ENCODE measurements around the gene SELENOP.

Gene SELENOP

DNA sequence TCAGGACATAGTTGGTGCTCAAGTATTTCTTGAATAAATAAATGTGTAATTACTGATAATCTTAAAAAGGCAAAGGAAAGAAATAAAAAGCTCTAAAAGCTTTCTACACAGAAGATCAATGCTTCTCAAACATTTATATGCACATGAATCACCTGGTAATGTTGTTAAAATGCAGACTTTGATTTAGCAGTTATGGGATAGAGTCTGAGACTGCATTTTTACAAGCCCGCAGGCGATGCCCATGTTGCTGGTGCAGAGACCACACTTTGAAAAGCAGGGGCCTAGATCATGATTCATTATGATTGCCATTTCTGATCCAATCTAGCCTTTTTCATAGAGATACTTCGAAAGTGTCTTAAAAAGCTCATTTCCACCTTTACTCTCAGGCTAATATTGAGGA is 58.6 kb downstream of the SELENOP start:
- Mint-ChIP-seq H3K27ac (no peak overlapping the region), H3K4me3 (no peak overlapping the region), H3K27me3 (ENCODE audit: low read depth) (no peaks in the 10 kb centered on the region), H3K36me3 (ENCODE audit: low read depth) (no peaks in the 10 kb centered on the region), H3K9me3 (no peaks in the 10 kb centered on the region), H3K4me1 (no peaks in the 10 kb centered on the region)
- TF ChIP-seq, protein P1, sequence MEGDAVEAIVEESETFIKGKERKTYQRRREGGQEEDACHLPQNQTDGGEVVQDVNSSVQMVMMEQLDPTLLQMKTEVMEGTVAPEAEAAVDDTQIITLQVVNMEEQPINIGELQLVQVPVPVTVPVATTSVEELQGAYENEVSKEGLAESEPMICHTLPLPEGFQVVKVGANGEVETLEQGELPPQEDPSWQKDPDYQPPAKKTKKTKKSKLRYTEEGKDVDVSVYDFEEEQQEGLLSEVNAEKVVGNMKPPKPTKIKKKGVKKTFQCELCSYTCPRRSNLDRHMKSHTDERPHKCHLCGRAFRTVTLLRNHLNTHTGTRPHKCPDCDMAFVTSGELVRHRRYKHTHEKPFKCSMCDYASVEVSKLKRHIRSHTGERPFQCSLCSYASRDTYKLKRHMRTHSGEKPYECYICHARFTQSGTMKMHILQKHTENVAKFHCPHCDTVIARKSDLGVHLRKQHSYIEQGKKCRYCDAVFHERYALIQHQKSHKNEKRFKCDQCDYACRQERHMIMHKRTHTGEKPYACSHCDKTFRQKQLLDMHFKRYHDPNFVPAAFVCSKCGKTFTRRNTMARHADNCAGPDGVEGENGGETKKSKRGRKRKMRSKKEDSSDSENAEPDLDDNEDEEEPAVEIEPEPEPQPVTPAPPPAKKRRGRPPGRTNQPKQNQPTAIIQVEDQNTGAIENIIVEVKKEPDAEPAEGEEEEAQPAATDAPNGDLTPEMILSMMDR (IDR thresholded peaks at IDR 0.05; ENCODE audit: unreplicated experiment in 3 of 3), result no peak

DNA sequence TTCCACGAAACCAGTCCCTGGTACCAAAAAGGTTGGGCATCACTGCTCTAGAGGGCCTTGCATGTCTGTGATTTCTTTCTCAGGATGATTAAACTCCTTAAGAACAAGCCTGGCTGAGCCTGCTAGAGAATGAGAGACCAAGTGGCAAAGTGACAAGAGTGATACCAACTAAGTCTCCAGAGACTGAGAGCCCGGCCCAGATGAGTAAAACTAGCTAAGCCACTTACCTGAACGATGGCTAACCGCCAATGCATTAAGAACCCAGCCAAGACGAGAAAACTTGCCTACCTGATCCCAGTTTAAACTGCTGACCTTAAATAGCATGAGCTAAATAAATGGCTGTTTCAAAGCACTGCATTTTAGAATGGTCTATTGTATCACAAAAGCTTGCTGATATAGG is 60.6 kb downstream of the SELENOP start:
- Mint-ChIP-seq H3K4me1 (no peaks in the 10 kb centered on the region), H3K36me3 (ENCODE audit: low read depth) (no peaks in the 10 kb centered on the region), H3K4me3 (no peak overlapping the region), H3K9me3 (no peaks in the 10 kb centered on the region), H3K27me3 (ENCODE audit: low read depth) (no peaks in the 10 kb centered on the region), H3K27ac (no peak overlapping the region)
- TF ChIP-seq, protein P1 (IDR thresholded peaks at IDR 0.05; ENCODE audit: unreplicated experiment in 3 of 3), result no peak

DNA sequence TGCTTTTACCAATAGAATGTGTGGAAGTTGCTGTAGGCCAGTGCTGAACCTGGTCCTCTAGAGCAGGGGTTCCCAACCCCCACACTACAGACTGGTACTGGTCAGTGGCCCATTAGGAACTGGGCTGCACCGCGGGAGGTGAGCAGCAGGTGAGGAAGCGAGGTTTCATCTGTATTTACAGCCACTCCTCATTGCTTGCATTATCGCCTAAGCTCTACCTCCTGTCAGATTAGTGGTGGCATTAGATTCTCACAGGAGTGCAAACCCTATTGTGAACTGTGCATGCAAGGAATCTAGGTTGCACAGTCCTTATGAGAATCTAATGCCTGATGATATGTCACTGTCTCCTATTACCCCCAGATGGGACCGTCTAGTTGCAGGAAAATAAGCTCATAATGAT is 61.2 kb downstream of the SELENOP start:
- Mint-ChIP-seq H3K36me3 (ENCODE audit: low read depth) (no peaks in the 10 kb centered on the region), H3K4me1 (no peaks in the 10 kb centered on the region), H3K27ac (no peak overlapping the region), H3K4me3 (no peak overlapping the region), H3K27me3 (ENCODE audit: low read depth) (no peaks in the 10 kb centered on the region), H3K9me3 (no peaks in the 10 kb centered on the region)
- TF ChIP-seq, protein P1 (IDR thresholded peaks at IDR 0.05; ENCODE audit: unreplicated experiment in 3 of 3), result no peak
